ENCODE data around the gene DISC1.

GRCh38 chr1:231806623-231807495, 180.3 kb downstream of the DISC1 start:
- TF ChIP-seq CTCF (IDR thresholded peaks at IDR 0.05) (no peak), POLR2A (IDR thresholded peaks at IDR 0.05) (no peak)

Data from uterus (tissue), 2 donors.